Hepatocyte (in vitro differentiated cells): ENCODE measurements around the gene MBLAC1.

Experiments
- EZH2phosphoT487 ChIP-seq: fragments of 200-600 bp; sonication (generic); IDR thresholded peaks from one replicate; pipeline ENCODE4 v1.6.1; 2018; ENCODE audit warnings: antibody characterized with exemption, mild to moderate bottlenecking, low read depth, moderate library complexity; ENCODE audit not compliant: unreplicated experiment, severe bottlenecking
- TF ChIP-seq, protein P1 (sequence below): fragments of 200-600 bp; sonication (generic); IDR thresholded peaks from 2 replicates; pipeline ENCODE4 v1.5.1; 2016; ENCODE audit warnings: antibody characterized with exemption, mild to moderate bottlenecking; ENCODE audit not compliant: poor library complexity

DNA sequence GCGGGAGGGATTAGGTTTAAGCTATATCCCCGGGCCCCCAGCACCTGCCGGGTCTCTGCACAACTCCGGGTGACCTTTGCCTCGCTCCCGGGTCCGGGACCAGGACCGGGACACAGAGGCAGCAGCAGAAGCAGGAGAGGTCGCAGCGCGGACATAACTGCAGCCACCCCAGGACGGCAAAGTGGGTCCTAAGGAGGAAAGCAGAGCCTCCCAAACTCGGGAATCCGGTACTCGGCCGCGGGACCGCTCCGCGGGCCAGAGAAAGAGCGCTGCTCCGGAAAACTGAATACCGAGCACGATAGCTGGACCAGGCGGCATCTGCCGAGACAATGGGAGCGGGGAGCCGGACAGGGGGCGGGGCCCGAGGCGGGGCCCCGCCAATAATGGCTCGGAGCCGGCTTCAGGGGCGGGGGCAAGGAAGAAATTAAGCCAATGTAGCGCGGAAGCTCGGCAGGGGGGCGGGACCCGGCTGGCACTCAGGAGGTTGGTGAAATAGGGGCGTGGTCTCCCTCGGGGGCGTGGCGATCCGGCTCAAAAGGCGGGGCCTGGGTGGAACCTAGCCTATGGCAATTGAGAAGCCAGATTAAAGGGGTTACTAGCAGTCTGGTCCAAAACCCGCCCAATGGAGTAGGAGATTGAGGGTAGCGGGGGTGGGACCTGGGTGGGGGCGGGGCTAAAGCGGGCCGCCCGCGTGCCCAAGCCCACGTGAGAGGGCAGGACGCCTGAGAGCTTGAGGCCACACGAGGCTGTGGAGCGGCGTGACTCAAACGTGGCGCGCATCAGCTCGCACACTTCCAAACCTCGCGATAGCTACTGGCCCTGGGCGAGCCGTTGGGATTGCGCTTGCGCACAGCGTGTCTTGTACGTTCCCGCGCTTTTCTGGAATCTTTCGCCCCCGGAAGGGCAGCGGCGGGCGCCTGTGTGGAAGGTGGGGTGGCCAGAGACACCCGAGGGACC is 50.6 kb downstream of the MBLAC1 start, which contains the start of the genes GPC2 and STAG3:
- TF ChIP-seq, protein P1, sequence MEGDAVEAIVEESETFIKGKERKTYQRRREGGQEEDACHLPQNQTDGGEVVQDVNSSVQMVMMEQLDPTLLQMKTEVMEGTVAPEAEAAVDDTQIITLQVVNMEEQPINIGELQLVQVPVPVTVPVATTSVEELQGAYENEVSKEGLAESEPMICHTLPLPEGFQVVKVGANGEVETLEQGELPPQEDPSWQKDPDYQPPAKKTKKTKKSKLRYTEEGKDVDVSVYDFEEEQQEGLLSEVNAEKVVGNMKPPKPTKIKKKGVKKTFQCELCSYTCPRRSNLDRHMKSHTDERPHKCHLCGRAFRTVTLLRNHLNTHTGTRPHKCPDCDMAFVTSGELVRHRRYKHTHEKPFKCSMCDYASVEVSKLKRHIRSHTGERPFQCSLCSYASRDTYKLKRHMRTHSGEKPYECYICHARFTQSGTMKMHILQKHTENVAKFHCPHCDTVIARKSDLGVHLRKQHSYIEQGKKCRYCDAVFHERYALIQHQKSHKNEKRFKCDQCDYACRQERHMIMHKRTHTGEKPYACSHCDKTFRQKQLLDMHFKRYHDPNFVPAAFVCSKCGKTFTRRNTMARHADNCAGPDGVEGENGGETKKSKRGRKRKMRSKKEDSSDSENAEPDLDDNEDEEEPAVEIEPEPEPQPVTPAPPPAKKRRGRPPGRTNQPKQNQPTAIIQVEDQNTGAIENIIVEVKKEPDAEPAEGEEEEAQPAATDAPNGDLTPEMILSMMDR, result no peak
- TF ChIP-seq EZH2phosphoT487, result no peak
